Stimulated activated CD4-positive, alpha-beta T cell treated with anti-CD3 and anti-CD28 coated beads, Interleukin-15, amount 100 ng/mL, for 48 hours (primary cell): ENCODE results near the gene FGF23.
"Not testable (repeated sequence)": the region's sequence is repeated elsewhere in the genome, so short reads cannot be mapped to it uniquely, and the experiment has no call there.

Experiments
- DNase-seq, 2 donors: peaks; one replicate each; pipeline ENCODE4 v3.0.0-alpha.2; 2020; ENCODE audit warnings: low read depth in 2 of 2

The FGF23 gene

DNA sequence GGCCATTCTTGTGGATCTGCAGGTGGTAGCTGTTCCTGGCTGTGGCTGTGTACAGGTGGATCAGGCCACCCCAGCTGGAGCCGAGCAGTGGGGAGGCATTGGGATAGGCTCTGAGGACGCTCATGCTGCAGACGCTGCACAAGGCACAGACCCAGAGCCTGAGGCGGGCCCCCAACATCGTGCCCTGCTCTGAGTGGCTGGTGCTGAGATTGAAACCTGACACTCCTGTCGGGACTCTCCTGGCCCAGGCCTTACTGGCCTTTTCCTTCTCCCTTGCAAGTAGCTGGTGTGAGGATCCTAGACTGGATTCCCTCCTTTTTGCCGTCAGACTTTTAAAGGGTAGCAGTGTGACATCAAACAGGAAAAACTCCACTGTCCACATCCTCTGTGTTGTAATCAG is at the start of gene FGF23:
TSS of gene FGF23 (minus strand) at position 308 of the 400 bp plus-strand sequence. CDS start at position 178, 130 bp downstream.
- no peak for DNase-seq

DNA sequence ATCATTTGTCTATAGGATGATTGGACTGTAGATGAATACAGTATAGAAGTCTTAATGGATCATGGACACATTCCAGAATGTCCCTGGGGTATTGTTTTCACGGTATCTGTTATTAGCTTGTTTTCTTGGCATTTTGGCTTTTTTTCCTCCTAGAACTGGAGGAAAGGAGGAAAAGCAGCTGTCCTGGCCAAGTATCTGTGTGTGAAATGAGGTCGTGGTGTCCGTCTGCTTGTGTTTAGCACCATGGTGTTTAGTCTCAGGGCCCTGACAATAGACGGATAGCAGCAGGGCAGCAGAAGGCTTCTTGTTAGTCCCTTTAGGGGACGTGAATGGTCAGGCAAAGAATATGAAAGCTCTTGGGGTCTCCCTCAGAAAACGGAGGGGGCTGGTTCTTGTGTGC is 44.9 kb upstream of the FGF23 start:
- no peak for DNase-seq

DNA sequence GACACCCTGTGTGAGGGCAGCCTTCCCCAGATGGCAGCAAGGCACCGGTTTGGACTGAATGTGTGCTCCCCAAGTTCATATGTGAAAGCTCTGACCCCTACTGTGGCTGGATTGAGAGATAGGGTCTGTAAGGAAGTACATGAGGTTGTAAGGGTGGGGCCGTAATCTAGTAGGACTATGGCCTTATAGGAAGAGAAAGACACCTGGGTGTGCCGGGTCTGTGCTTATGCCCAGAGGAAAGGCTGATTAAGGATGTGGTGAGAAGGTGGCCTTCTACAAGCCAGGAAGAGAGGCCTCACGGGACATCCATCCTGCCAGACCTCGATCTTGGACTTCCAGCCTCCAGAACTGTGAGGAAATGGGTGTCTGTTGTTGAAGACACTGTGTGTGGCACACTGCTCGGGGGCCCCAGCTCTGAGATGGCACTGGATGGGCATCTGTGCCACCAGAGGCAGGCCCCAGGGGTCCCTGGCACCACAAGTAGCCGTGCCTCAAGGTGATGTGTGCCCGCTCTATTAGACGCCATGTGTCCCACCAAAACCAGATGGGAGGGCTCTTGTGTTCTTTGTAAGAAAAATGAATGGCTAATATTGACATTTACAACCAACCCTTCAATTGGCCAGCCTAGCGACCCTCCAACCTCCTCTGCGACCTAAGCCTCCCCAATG is 44.1 kb upstream of the FGF23 start:
- DNase-seq, result no peak

DNA sequence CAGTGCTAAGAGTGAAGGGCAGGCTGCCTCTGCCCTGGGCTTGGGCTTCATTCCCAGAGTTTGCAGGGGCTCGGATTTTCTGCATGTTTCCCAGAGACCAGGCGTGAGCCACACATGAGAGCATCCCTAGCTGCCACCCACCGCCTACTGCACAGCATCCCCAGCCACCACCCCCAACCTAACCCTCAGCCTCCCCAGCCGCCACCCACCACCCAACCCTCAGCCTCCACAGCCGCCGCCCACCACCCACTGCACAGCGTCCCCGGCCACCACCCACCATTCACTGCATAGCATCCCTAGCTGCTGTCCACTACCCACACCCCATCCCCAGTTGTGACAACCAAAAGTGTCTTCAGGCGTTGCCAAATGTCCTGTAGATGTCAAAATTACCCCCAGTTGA is 43.5 kb upstream of the FGF23 start:
- DNase-seq, result no peak

DNA sequence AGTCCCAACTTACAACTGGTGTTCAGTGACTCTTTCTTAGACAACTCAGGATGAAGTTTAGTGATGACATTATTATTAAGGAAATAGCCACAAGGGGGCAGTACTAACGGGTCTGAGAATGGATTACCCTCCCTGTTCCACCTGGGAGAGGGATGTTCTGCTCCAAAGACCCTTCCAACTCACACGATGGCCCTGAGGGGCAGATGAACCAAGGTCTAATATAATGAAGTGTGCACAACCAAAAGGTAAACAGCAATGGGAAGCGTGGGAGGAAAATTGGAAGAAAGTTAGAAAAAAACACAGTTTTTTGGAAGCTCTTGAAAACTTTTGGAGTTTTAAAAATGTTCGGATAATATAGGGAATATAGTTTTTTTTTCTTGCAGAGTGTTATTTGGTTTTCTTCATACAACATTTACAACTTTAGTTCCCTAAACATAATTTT is 42.1 kb upstream of the FGF23 start:
- DNase-seq, result peak in 1 of 2 donors; percentile 3

DNA sequence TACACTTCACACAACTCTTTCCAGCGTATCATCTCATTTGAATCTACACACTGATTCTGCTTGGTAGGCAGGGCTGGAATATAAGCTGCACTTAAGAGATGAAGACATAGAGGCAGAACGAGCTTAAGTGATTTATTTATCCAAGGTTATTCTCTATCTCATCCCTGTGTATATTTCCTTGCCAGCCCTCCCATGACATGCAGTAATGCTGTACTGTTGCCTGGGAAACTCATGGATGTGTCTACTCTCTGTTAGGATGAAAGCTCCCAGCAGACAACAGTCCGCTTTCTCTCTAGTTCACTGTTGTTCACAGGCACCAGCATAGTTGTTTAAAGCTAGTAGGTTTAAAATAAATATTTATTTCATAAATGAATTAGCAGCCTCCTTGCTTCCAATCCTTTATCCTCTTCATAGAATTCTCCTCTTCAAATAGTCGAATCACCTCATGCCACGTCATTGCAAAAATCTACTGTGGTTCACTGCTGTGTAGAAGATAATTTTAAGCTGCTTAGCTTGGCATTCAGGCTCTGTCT is 40.7 kb upstream of the FGF23 start:
- DNase-seq, result no peak

DNA sequence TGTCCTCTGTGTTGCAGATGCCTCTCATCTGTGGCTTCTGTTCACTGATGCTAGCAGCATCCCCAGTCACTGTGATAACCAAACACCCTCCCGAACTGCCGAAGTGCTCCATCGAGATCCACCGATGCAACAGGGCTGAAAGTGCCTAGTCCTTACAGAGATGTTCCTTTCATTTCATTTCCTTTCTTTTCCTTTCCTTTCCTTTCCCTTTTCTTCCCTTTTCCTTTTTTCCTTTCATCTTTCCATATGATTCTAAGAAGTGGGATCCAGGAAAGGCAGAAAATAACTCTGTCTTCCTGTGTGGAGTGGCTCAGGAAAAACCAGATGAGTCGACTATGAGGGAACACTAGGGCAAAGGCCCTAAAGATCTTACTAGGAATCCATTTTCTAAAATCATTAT is 39.4 kb upstream of the FGF23 start:
- no peak for DNase-seq

DNA sequence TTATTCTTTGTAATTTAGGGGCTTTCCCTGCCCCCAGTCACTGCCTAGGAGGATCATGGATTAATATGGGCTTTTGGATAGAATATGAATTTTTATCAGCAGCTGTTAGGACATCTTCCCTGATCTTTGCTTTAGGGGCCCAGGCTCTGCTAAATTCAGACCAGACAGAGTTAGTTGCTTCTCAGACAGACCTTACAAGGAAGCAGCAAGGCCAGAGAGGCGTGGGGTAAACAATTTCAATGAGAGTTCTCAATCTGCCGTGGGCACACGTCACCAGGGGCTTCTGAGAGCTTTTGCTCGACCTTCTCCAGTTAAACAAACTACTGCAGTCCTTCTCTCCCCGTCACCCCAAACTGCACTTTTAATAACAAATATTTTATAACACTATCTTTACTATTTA is 38.4 kb upstream of the FGF23 start:
- no peak for DNase-seq

DNA sequence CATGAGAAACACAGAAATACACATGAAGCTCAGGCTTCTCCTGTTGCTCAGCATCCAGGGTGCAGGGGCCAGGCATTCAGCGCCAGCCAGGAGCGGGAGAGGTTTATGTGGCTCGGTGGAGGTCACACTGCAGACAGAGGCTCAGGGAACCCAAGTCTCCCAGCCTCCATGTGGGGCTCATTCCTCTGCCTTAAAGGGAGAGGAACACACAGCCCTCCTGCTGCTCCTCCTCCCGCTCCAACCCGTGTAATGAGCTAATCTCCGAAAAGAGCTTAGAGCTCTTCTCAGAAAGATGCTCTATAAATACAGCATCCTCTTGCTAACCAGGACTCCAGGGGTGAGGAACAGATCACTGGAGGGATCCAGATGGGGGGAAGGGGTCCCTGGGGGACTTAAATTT is 37.9 kb upstream of the FGF23 start:
- no peak for DNase-seq

DNA sequence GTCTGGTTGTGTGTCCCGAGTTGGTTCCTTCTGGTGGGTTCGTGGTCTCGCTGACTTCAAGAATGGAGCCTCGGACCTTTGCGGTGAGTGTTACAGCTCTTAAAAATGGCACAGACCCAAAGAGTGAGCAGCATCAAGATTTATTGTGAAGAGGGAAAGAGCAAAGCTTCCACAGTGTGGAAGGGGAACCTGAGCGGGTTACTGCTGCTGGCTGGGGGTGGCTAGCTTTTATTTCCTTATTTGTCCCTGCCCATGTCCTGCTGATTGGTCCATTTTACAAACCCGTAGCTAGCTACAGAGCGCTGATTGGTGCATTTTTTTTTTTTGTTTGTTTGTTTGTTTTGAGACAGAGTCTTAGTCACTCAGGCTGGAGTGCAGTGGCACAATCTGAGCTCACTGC is 36.8 kb upstream of the FGF23 start:
- DNase-seq, result no peak

DNA sequence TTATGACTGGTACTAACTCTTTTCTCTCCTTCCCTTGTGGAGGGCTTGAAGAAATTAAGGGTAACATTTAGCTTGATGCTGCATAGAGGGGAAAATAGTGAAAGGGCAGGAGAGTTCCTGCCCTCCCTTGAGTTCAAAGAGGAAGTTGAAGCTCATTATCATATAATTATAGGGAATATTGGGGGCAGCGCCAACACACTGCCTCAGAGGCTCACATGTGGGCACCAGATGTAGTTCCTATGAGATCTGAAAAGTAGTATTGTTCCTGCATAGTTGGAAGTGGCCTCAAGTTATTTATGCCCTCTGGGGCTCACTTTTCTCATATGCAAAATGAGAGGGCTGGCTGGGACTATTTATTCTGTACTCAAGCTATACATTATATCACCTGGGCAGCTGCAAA is 33.0 kb upstream of the FGF23 start:
- no peak for DNase-seq

DNA sequence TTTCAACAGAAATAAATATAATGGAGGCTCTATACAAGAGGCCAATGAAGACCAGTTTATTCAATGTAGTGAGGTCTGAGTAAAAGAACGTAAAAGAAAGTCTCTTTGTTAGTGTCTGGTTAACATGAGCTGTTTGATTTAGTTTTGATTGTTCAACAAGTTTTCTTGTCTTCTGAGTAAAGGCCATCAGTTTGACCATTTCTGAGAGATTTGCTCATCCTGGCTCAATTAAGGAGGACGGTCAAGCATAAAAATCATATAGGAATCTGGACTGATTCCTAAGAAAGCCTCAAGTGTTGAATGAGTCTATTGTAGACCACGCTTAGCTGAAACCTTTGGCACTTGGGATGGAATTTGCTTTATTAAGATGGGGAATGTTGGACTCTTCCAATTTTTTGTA is 32.5 kb upstream of the FGF23 start:
- DNase-seq, result no peak

DNA sequence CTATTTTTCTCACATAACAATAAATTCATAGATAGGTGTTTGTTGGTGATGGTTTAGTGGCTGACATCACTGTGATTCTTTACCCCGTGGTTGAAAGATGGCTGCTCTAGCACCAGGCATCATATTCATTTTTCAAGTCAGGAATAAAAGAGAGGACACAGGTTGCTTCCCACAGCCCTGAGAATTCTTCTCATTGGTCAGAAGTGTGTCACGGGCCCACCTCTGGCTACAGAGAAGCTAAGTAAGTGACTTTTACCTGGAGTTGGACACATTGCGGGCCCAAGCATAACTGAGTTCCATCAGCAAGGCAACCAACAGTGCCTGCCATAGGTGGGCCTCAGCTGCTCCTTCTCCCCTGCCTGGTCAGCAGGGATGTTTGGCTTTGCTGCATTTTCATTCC is 27.6 kb upstream of the FGF23 start:
- DNase-seq, result no peak

DNA sequence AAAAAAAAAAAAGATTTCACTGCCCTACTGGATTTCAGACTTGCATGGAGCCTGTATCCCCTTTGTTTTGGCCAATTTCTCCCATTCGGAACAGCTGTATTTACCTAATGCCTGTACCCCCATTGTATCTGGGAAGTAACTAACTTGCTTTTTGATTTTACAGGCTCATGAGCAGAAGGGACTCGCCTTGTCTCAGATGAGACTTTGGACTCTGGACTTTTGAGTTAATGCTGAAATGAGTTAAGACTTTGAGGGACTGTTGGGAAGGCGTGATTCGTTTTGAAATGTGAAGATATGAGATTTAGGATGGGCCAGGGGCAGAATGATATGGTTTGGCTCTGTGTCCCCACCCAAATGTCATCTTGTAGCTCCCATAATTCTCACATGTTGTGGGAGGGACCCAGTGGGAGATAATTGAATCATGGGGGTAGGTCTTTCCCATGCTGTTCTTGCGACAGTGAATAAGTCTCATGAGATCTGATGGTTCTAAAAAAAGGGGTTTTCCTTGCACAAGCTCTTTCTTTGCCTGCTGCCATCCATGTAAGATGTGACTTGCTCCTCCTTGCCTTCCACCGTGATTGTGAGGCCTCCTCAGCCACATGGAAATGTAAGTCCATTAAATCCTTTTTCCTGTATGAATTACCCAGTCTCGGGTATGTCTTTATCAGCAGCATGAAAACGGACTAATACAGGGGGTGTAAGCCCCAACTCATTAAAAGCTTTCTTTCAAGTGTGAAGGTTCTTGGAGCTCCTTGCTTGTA is 25.5 kb upstream of the FGF23 start:
- not testable (repeated sequence) for DNase-seq

DNA sequence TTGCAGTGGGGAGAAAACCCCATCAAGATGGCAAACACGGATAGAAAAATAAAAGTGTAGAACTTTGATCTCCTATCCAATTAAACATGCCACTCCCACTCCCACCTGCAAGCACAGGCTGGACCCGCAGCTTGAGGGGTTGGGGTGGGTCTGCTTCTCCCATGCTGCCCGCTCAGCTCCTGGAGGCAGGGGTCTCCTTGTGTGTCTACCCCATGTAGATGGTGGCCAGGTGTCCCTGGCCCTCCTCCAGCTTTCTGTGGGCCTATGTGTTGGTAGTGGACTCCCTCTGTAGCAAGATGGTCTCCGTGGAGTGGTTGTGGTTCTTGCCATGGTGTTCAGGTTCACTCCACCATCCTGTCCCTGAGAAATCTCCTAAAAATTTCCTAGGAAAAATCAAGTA is 23.5 kb upstream of the FGF23 start:
- no peak for DNase-seq

DNA sequence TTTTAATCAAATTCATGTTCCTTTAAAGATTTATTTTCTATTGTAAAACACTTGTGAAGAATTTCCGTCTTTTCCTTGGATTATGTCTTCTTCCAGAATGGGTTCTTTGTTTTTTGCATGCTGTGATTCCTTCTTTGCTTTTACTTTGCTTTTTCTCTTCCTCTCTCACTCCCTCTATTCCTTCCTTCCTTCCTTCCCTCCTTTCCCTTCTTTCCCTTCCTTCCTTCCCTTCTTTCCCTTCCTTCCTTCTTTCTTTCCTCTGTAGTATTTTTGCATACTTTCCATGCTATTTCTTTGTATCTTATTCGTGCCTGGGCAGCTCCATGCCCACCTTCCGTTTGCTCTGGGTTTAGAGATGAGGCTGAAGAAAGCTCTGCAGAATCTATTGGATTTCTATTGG is 21.6 kb upstream of the FGF23 start:
- DNase-seq, result no peak

DNA sequence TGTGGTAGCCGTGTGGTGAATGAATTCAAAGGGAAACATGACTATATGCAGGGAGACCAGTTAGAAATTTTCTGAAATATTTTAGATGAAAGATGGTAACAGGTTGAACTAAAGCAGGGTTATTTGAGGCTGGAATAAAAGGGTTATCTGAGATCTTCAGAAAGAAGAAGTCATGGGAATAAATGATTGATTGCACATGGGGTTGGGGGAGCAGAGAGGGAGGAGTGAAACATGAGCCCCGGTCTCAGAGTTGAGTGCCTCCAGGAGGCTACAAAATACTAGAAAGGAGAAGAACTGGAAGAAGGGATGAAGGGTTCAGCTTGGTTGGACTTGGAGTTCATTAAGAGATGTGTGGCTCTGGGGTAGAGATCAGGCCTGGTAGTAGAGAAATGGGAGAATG is 16.3 kb upstream of the FGF23 start:
- no peak for DNase-seq

DNA sequence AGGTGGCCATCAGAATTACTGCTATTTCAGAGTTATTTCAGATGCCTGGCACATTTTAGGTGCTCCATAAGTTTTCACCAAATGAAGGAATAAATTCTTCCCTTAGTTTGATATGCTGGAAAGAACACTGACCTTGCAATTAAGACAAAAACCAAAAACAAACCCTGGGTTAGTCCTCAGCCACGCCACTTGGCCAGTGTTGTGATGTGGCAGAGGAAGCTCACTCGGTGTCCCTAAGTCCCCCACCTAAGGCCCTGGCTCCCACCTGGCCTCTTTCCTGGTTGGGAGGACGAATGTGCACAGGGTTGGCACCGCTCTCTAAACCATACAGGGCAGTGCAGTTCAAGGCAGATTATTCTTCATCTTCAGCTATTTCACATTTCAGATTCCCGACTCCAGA is 13.7 kb upstream of the FGF23 start:
- DNase-seq, result no peak

DNA sequence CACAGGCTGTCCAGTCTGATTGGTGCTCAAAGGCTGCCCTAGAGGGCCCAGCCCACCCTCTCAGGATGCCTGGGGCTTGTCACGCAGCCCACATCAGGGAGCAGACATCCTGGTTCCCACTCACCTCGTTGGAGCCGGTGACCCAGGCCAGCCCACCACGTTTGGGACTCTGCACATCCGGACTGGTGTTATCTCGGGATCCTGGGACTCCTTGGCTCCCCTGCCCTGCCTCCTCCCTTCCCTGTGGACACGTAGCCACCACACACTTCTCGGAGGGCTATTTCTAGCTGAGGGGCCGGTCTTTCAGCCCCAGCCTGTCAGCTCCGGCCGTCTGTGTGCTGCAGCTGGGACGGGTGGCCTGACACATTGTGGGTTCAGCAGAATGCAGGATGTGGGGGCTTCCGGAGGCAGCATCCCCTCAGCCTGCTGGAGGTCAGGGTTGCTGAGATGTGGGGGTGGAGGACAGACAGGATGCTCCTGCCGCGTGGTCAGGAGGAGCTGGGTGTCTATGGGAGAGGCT is 12.8 kb upstream of the FGF23 start:
- no peak for DNase-seq

DNA sequence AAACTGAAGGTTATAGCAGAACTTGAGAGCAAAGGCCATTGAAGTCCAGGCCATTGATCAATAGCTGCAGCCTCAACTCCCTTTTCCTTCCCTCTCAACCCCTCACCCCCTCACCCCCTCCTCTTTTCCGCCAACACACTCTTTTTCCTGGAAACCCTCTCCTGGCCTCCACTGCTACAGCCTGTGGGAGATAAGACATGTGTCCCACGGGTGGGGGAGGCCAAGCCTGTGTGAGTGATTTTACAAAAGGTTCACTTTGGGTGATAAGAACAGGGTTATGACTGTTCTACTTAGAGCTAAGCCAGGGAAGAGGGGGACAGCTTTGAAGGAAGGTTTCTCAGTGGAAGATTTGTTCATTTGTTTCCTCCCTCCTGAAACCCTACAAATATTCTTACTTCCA is 9.2 kb upstream of the FGF23 start:
- no peak for DNase-seq

DNA sequence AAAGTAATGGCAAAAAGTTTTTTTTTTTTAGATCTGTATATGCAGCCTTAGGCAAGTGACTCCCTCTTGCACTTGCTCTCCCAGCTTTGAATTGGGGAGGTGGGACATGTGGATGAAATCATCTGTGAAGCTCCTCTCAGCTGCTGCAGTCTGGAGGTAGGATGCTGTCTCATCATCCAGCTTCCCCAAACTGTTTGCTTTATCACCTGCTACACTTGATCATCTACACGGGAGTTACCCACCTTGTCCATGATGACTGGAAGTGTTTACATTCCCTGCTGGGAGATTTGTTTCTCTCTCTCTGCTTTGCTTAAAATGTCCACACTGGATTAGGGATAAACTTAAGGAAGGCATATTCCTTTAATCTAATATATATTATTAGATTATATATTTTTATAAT is 8.5 kb upstream of the FGF23 start:
- no peak for DNase-seq

DNA sequence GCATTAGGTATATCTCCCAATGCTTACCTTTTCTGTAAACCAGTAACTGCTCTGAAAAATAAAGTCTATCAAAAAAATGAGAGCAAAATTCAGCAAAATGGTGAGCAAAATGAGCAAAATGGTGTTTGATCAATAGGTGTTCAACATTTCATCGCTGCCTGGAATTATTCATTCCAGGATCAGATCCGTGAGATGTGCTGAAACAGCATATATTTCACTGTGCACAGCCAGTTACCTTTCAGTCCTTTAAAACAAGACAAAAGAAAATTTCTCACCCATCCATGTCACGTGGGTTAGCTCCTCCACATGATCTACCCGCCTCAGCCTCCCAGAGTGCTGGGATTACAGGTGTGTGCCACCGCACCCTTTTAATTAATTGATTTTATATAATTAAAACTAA is 8.1 kb upstream of the FGF23 start:
- DNase-seq, result no peak

DNA sequence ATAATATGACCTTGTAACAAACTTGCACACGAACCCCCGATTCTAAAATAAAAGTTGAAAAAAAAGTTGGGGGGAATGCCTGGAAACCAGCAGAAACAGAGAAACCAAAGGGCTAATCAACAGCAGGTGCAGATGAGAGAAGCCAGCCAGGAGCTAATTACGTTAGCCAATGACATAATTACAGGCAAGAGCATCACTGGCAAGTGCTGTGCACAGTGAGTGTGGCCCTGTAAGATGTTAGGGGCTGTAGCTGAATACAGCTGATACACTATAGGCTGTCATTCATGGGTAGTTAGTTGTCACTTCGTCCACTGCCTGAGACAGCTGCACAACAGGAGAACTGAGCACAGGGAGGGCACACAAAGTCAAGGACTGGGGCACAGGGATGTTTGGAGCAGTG is 7.3 kb upstream of the FGF23 start:
- DNase-seq, result no peak
